NOMO-1 (cell line): ENCODE measurements around the gene SFXN3.

Experiments used
- DNase-seq, 2 experiments: peaks; one replicate each; lab custom pipeline; 2025; ENCODE audit not compliant: unreplicated experiment in 2 of 2; lab: John Stamatoyannopoulos, UW

SFXN3 gene

DNA sequence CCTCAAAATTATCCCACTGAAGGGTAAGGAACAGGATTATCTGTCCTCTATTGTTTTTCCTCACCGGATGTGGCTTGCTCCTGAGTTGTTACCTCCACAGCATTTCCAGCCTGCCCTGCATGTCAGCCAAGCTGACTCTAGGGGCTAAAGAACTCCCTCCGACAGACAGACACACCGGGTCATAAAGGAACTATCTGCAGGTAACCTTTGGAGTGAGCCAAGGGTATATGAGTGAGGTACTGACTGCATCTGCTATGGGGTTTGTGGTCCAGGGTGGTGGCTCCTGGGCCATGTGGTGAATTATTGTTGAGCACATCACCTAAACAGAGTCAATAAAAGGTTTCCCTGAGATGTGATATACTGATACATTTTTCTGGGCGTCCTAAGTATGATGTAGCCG lies 23.8 kb downstream of the SFXN3 start:
- no peak for DNase-seq

DNA sequence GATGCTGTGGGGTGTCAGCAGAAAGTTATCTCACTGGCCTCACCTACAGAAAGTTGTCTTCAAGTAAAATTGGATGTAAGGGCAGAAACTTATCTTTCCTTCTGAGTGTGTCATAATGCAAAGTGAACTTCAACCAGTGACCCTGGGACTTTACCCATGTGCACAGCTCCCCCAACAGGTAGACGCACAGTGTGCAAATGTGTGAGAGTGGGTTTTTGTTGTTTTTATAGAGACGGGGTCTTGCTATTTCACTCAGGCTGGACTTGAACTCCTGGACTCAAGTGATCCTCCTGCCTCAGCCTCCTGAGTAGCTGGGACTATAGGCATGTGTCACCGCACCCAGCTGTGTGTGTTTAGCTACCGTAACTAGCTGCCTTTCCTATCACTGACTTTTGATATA lies 24.4 kb downstream of the SFXN3 start:
- no peak for DNase-seq

GRCh38 chr10:101056365-101057151 lies 25.5 kb downstream of the SFXN3 start:
- no peak for DNase-seq

GRCh38 chr10:101060036-101060950 lies 29.3 kb downstream of the SFXN3 start:
- DNase-seq: peak; percentile 88 to 94

DNA sequence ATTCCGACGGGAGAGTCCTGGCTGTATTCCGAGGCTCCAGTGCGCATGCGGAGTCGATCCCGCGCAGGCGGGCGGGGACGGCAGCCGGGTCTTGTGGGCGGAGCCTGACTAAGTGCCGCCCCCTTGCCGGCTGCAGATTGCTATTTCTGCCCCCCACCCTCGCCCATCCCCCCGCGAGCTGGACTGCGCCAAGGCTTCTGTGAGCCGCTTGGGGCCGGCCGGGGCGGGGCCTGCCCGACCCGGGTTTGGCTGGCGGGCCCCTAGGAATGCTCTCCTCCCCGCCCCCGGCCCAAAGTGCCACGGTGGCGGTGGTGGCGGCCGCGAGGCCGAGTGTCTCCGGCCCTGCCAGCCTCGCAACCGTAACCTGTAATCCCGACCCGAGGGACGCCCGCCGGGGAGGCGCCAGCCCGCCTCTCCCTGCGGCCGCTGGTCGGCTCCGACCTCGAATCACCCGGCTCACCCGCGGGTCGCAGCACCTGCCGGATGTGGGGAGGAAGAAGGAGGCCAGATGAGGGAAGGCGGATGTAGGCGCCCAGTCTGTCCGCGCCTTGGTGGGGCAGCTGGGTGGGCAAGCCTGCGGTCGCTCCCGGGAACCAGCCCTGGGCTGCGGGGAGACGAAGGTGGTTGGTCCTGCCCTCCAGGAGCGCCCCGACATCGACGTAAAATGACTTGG lies 30.1 kb downstream of the SFXN3 start:
- DNase-seq: peak; percentile 93 to 94

- peak in 1 of 2 experiments; percentile 78 for DNase-seq
Observed at GRCh38 chr10:101061624-101062231, 30.7 kb downstream of the SFXN3 start, which contains the start of gene KAZALD1. TSS of gene KAZALD1 (plus strand) at chr10:101061989. CDS start at chr10:101062593, 604 bp downstream.

GRCh38 chr10:101062232-101063049 lies 31.4 kb downstream of the SFXN3 start:
- peak; percentile 48 to 78 for DNase-seq

DNA sequence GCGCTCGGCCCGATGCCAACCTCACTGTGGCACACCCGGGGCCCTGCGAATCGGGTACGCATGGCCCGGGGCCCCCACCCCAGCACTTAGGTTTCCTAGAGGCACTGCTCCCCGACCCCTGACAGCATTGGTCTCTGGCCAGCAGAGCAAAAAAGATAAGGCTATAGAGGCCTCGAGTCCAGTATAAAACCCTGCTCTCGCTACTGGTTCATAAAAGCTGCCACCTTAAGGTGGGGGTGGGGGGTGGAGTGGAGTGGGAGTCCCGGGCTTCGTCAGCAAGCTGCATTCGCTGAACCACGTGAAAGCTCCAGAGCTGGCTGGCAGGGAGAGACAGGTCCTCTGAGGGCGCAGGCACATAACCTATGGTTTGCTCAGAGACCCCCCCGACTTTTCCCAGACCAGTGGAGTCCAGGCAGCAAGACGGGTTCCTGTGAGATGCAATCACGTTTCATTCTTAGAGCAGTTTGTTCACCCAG lies 32.1 kb downstream of the SFXN3 start:
- DNase-seq: no peak

- DNase-seq: peak in 1 of 2 experiments; percentile 8
Observed at GRCh38 chr10:101063548-101064414, 32.7 kb downstream of the SFXN3 start.

GRCh38 chr10:101064415-101065030 lies 33.5 kb downstream of the SFXN3 start:
- no peak for DNase-seq

GRCh38 chr10:101065481-101066145 lies 34.6 kb downstream of the SFXN3 start:
- no peak for DNase-seq

DNA sequence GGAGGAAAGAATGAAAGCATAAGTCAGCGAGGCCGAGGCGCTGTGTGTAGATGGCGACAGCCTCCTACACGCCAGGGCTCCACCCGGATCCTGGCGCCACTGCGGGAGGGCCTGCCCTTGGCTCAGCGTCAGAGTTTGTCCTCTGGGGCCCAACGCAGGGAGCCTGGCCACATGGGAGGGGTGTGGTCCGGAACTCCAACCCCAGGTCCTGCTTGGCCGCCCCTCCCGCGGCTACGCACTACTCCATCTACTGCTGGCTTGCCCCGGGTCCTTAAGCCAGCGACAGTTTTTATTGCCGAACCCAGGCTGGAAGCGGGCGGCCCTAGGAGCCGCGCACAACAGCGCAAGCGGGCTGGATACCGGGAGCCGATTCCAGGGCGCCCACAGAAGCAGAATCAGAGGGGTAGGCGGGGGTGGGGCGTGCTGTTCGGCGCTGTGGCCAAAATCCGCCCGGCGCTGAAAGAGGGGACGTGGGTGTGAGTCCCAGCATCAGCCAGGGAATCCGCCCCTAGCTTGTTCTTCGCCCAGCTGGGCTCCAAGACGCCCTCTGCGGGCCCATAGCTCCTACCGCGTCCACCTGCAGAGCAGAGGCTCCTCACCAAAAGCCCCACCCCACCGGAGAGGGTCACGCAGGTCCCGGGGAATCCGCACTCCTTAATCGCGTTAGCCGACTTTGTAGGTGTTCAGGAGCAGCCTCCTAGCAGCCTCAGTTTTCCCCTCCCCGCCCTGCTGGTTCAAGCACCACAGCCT lies 35.3 kb downstream of the SFXN3 start:
- peak; percentile 70 to 84 for DNase-seq

DNA sequence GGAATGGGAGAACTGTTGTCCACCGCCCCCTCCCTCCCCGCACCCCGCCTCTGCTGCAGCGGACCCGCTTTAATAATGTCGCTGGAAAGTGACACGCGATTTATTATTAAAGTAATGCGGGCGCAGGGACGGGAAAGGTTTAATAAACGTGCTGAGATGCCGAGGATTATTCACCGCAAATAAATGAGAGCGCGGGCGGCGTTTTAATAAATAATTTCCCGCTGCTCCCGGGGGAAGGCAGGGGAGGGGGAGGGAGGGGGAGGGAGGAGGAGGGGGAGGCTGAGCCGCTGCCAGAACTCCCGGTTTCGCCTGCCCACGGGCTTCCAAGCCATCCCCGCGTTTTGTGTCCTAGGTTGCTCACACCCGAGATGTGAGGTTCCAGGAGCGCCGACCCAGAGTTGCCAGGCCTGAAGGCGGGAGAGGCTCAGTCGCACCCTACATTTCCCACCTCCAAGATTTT lies 35.9 kb downstream of the SFXN3 start:
- DNase-seq: no peak

- DNase-seq: peak; percentile 56 to 59
Observed at GRCh38 chr10:101067356-101068083, 36.5 kb downstream of the SFXN3 start.

GRCh38 chr10:101069441-101069840 lies 38.4 kb downstream of the SFXN3 start:
- no peak for DNase-seq

GRCh38 chr10:101070098-101070497 lies 39.1 kb downstream of the SFXN3 start:
- DNase-seq: no peak
